ENCODE data around the gene ADAD1.
"Not testable (repeated sequence)": the region's sequence is repeated elsewhere in the genome, so short reads cannot be mapped to it uniquely, and the experiment has no call there.

ADAD1 gene

DNA sequence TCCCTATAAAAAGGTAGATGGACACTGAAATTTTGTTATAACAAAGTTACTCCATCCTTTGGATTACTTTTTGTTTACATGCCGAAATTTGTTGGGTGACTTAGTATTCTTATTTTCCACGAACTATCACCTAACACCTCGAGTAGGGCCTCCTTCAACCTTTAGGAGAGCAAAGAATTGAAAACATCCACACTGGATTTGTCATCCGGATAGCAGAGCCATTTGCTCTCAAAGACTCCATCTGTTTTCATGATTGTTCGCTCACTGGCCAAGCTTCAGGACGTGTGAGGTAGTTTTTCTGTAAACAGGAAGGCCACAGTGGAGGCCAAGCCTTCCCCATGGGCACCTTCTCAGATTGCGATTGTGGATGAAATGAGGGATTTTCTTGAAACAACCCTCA lies at the start of gene ADAD1:
ADAD1 (plus strand) TSS at position 301 of the 400 bp plus-strand sequence. CDS start 1,059 bp downstream, outside the sequence.
- DNase-seq = no peak

DNA sequence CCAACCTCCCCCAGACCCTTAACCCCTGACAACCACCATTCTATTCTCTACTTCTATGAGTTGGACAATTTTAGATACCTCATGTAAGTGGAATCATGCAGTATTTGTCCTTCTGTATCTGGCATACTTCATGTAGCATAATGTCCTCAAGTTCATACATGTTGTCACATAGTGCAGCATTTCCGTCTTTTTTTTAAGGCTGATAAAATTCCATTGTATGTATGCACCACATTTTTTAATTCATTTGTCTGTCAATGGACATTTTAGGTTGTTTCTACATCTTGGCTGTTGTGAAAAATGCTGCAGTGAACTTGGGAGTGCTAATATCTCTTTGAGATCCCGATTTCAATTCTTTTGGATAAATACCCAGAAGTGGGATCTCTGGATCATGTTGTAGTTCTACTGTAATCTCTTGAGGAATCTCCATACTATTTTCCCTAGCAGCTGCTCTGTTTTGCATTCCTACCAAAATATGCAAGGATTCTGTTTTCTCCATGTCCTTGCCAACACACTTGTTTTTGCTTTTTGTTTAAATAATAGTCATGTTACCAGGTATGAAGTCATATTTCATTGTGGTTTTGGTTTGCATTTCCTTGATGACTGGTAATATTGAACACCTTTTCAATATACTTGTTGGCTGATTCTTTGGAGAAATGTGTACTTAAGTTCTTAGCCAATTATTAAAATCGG lies 48.8 kb upstream of the ADAD1 start:
- no peak for DNase-seq

DNA sequence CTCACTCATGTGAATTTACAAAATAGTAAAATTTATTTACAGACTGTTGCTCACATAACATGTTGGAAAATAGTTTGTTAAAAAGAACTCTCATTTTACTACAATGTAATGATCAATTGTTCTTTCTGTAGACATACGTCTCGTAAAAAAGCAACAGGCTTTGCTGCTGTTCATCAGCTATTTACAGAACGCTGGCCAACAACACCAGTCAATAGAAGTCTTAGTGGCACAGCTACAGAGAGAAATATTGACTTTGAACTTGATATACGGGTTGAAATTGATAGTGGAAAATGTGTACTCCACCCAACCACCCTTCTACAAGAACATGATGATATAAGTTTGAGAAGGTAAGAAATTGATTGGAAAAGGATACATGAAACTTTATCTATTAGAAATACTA lies 47.6 kb upstream of the ADAD1 start:
- DNase-seq = no peak

DNA sequence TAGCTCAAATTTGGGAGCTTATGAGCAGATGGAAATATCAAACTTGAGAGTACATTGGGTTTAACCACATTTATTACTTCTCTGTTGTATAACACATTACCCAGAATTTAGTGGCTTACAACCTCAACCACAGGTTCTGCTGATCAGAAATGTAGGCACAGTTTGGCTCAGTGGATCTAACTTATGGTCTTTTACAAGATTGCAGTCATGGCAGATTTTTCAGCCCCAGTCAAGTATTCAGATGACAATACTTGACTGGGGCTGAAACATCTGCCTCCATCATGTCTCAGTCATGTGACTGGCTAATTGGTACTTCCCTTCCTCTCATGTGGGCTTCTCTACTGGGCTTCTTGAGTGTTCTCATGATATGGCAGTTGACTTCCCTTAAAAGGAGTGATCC lies 44.0 kb upstream of the ADAD1 start:
- DNase-seq = no peak

DNA sequence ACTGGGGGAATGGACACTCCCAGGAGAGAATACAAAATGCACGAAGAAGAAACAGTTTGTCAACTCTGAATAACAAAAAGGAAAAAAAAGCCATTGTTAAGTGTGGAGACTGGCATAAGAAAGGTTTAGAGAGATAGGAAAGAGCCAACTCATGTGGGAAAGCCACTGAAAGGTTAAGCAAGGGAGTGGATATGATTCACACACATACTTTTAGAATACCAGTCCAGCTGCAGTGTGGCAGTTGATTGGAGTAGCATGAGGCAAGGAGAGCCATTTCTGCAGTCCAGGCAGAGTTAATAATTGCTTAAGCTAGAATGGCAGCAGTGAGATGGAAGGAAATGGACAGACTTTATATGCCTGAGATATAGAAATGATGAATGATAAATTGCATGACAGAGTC lies 36.9 kb upstream of the ADAD1 start:
- DNase-seq = no peak

DNA sequence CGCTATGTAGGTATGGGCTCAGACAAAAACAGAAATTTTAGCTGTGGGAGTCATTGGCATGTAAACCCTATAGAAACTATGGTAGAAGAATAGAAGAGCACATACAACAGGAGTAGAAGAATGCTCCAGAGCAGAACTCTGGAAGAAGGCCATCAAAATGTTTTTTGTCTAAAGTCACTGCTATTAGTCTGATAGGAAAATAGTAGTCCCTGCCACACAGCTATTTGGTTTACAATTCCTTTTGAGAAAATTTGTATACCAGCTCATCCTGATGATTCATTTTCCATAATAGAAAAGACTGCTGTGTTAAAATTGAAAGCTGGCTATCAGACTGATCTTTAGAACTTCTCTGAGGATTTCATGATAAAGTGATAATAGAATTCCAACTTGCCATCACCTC lies 32.8 kb upstream of the ADAD1 start:
- no peak for DNase-seq

DNA sequence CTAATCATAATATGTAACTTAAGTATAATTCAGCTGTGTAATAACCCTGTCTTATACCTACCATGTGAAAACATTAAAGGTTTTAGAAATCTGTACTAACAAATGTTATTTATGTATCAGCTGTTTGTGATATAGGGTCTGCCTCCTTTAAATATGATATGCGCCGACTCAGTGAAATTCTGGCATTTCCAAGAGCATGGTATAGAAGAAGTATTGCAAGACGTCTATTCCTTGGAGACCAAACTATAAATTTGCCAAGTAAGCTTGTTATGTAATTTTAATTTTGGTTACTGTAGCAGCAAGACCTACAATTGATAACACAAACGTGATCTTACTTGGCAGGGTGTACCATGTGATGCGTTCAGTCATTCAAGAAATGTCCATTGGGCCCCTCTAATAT lies 32.3 kb upstream of the ADAD1 start:
- DNase-seq = no peak

DNA sequence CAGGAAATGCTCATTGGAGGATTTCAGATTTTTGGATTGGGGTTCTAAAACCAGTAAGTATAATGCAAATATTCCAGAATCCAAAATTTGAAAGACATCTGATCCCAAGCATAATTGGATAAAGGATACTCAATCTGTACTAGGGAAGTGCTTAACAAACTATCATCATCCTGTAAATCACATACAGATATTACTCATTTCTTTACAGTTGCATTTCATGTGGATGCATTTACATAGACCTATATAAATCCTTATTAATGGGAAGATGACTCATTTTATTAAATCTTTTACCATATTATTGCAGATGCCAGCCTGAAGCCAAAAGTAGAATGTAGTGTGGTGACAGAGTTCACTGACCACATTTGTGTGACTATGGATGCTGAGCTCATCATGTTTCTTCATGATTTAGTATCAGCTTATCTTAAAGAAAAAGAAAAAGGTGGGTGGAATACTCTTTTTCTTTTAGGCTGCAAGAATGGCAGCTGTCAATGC lies 22.4 kb upstream of the ADAD1 start:
- no peak for DNase-seq

DNA sequence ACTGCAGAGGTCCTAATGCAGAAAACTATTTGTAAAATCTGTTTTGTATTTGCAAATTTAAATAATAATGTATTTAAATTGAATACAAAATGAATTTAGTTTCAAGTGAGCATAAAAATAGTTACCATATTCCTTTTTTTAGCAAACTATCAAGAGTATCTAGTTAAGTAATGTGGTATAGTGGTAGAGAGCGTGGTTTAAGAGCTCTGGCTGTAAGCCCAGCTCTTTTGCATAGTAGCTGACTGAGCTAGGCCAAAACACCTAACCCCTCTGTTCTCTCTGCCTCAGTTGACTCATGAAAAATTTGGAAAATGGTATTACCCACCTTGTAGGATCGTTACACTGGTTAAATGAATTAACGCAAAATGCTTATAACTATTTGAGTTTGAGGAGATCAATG lies 18.1 kb upstream of the ADAD1 start:
- DNase-seq = no peak

DNA sequence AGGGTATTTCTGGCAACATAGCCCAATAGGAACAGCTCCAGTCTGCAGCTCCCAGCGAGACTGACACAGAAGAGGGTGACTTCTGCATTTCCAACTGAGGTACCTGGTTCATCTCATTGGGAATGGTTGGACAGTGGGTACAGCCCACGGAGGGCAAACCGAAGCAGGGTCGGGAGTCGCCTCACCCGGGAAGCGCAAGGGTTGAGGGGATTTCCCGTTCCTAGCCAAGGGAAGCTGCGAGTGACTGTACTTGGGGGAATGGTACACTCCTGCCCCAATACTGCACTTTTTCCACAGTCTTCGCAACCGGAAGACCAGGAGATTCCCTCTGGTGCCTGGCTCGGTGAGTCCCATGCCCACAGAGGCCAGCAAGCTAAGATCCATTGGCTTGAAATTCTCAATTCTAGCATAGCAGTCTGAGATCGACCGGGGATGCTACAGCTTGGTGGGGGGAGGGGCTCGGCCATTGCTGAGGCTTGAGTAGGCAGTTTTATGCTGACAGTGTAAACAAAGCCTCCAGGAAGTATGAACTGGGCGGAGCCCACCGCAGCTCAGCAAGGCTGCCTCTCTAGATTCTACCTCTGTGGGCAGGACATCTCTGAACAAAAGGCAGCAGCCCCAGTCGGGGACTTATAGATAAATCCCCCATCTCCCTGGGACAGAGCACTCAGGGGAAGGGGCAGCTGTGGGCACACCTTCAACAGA lies 14.0 kb upstream of the ADAD1 start:
- DNase-seq = peak; percentile 78 to 83

DNA sequence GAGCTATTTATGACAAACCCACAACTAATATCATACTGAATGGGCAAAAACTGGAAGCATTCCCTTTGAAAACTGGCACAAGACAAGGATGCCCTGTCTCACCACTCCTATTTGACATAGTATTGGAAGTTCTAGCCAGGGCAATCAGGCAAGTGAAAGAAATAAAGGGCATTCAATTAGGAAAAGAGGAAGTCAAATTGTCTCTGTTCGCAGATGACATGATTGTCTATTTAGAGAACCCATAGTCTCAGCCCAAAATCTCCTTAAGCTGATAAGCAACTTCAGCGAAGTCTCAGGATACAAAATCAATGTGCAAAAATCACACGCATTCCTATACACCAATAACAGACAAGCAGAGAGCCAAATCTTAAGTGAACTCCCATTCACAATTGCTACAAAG lies 10.0 kb upstream of the ADAD1 start:
- DNase-seq = not testable (repeated sequence)

DNA sequence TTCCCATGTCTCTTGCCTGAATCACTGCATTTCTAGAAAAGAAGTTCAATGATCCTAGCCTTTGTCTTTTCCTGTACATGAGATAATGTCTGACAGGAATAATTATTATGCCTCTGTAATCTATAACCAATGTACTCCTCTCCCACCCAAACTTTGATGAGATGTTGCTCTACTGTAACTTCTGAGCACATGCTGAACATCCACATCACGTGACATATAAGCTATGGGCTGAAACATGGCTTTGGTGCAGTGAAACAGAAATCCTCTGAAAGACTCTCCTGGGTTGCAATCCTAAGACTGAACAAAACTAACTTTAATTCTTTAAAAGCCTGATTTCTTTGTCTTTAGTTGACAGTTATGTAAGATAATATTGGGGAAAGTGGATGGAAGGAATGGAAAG lies 1.5 kb upstream of the ADAD1 start:
- DNase-seq = no peak

DNA sequence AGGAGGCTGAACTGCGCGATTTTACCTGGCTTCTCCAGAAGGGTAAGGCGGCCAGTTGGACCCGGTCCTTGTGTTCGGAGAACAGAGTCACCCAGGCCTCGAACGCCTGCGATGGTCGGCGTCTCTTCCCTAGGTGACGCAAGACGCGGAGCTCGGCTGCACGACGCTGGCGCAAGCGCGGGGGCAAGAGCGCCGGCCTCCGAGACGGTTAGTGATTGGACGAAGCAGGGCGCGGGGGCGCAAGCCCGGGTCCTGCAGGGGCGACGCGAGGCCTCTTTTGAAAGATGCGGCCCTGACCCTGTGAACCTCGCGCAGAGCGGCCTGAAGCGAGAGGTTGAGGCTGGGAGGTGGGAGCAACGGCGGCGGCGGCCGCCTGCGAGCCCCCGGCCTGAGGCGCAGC lies 428 bp downstream of the ADAD1 start:
- DNase-seq = no peak

DNA sequence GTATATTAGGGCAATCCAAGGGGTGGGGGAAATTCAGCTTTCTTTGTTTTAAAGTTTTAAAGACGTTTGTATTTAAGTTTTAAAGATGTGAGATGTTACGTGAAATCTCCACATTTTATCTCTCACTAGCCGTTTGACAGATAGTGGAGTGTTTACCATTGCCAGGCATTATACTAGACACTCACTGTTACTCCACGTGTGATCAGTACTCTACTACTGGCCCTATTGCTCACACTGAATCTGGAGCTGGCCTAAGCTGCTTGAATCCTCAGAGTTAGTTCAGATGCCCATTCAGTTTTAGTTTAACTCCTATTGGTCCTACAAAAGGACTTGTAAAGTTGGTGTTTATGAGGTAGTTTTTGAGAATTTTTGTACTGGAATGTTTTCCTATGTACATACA lies 4.5 kb downstream of the ADAD1 start:
- no peak for DNase-seq

DNA sequence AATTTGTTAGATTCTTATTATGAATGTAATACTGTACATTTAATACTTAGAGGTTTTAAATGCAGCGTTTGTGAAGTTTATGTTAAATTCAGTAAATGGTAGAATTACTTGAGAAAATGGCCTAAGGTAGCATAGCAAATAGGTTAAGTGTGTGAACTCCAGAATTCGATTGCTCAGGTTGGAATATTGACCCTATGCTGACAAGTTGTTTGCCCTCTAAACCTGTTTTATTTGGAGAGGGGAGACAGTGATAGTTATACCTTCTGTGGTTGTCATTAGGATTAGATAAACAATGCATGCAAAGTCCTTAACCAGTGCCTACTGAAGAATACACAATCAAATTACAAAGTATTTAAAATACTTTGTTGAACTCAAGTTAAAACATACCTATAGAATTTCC lies 5.4 kb downstream of the ADAD1 start:
- DNase-seq = no peak

DNA sequence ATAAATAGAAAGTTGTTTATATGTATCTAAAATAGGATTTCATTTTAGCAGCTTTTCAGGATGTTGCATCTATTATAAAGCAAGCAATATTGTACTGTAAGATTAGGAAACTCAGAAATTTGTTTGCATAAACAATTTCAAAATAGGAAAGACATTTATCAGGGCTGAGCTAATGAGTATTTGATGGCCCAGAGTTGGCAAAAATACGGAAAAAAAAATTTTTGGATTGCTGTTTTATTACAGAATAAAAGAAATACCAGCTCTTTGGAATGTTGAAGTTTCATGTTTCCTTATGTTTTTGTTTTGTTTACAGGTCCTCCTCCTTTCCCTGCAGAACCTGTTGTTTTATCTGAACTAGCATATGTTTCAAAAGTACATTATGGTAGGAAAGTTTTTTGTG lies 14.5 kb downstream of the ADAD1 start:
- no peak for DNase-seq

DNA sequence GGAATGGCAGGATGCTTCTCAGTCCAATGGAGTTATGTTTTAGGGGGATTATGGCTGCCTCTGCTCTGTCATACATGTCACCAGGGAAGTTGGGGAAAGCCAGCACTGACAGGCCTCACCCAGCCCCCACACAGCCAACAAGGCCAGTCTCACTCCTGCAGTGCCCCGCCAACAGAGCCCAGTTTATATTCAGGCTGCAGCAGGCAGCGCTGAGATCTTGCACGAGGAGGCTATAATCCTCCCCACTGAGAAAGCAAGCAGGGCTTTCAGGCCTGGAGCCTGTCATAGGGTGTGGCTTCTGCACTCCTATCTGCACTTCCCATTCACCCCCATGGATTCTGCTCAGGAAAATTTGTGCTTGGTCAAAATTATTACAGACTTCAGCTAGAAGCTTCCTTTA lies 25.1 kb downstream of the ADAD1 start:
- no peak for DNase-seq

DNA sequence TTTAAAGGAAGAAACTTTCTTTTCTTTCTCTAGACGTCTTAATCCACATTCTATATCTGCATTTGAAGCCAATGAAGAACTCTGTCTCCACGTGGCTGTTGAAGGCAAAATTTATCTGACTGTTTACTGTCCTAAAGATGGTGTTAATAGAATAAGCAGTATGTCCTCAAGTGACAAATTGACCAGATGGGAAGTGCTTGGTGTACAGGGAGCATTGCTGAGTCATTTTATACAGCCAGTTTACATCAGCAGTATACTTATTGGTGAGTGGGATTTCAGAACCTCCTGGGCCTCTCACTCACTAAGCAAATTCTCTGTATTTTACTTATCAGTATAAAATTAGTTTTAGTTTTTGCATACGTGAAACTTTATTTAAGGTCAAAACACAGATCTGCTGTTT lies 33.7 kb downstream of the ADAD1 start:
- no peak for DNase-seq

DNA sequence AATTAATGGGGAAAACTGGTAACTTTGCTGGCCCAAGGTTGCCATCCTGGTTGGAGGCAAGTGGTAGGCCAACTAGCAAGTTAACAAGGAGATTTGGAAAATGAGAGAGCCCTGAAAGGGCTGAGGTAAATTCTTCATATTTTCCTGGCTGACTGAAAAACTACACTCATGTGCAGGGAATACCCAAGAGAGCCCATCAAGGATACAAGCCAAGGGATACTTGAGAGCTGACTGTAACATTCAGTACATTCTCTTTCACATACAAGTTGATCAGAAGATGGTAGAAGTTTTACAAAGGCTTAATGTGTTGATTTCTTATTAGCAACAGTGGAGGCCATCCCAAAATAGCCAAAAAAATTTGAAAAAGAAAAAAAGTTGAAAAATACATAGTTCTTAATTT lies 44.4 kb downstream of the ADAD1 start:
- no peak for DNase-seq

DNA sequence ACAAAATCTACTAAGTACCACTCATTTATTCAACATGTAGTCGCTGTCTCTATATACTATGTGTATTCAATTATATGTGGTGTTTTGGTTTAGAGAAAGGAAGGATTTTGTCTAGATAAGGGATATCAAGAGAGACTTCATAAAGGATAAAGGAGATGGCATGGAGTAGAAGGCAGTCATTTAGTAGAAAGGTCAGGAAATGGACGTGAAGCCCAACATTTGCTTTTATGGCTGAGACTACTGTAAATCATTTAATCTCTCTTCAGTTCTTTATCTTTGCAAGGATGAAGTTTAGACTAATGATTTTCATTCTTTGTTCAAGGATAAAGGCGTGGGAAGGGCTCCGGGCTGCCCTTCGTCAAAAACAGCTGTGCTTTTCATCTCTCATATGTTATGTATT lies 52.5 kb downstream of the ADAD1 start:
- no peak for DNase-seq

DNA sequence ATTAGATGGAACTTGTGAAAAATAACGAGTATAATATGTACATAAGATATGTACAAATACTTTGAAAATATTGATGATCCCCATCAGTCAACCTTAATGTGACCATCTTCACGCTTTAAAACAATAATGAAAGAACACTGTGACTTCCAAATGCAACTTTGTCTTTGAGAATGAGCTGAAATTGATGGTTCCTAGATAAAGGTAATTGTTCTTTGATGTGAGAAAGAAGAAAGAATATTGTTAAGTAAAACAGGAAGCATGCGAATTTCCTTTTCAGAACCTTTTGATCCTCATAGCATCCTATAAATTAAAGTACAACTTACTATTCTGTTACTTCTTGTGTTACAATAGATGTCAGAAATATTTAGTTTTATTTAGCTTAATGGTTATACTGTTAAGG lies 55.5 kb downstream of the ADAD1 start:
- no peak for DNase-seq

DNA sequence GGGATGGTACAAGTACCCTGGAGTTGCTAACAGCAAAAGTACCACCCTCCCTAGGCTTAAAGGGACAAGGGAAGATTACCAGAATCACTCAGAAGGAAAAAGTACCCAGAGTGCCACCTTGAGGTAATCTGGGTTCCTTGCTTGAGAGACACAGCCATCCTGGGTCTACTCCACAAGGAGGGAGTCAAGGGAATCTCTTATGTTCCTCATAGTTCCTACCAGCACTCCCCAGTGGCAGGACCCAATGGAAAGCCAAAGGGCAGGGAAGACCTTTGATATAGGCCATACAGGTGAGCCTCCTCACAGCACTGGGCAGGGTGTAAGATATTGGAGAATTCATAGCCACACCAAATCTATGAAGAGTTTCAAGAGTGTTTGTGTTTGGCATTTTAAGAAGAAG lies 72.0 kb downstream of the ADAD1 start:
- no peak for DNase-seq

DNA sequence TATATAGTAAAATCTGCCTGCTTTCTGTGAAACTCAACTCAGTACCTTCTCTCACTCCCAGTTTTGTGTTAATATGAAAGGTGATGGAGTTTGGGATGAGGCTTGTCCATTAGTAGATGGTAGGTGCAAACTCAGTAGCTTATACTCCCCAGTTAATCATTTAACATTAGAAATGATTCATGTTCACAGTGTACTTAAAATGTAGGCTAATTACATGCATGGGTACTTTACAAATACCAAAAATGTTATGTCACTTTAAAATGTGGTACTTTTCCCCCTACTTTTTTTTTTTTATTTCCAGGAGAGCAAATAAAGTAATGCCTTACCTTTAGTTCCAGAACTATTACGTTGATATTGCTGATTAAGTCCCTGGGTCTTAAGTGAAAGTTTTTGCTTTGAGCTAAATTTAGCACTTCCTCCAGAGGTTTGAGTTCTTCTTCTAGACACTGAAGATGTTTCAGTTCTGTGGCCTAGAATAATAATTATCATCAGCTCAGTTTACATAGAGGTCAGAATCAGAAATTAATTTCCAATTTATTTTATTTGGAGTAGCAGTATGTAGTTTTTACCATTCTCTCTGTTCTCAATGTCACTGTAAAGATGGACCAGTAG lies 74.7 kb downstream of the ADAD1 start:
- DNase-seq = no peak
